Measurements from ENCODE around the gene GFPT2. TPM values are rescaled to one million over a fixed set of nuclear protein-coding genes. Genes with fewer than 3 reads are reported as not detected.

Gene GFPT2
- total RNA-seq, 1 experiment from 2014 or later: 0.82 TPM

GRCh38 chr5:180365829-180366228 lies 12.7 kb upstream of the GFPT2 start:
- no peaks in the 10 kb centered on the region for H3K9me3 ChIP-seq (ENCODE audit: low read depth, low read length, poor library complexity, severe bottlenecking)
- no peaks in the 10 kb centered on the region for H3K27me3 ChIP-seq (replicated peaks; ENCODE audit: insufficient read depth, low read depth, low read length, poor library complexity)
- BruUV-seq (replicated peaks): no TSS peak
- H3K4me1 ChIP-seq (ENCODE audit: insufficient read depth, low read length, poor library complexity, severe bottlenecking): no peaks in the 10 kb centered on the region
- no peak for DNase-seq (ENCODE audit: low spot score)
- ChIA-PET POLR2A (ENCODE audit: low non-redundant PET) (no interaction called here), CTCF (no interaction called here)
- intact Hi-C loops (cut with micrococcal nuclease; ENCODE audit: unreplicated experiment): no loop called here
- H3K4me3 ChIP-seq (ENCODE audit: low read depth, low read length, poor library complexity, severe bottlenecking): no peak overlapping the region
- no peaks in the 10 kb centered on the region for H3K36me3 ChIP-seq (ENCODE audit: insufficient read depth, low read length, poor library complexity, severe bottlenecking)
- H3K27ac ChIP-seq (ENCODE audit: low read depth, low read length, poor library complexity, severe bottlenecking): no peak overlapping the region
- TF ChIP-seq EZH2 (IDR thresholded peaks at IDR 0.05; ENCODE audit: borderline replicate concordance, low read depth, low read length, poor library complexity, severe bottlenecking) (no peak), CTCF (conservative IDR thresholded peaks at IDR 0.05; ENCODE audit: low read depth, low read length) (no peak)

DNA sequence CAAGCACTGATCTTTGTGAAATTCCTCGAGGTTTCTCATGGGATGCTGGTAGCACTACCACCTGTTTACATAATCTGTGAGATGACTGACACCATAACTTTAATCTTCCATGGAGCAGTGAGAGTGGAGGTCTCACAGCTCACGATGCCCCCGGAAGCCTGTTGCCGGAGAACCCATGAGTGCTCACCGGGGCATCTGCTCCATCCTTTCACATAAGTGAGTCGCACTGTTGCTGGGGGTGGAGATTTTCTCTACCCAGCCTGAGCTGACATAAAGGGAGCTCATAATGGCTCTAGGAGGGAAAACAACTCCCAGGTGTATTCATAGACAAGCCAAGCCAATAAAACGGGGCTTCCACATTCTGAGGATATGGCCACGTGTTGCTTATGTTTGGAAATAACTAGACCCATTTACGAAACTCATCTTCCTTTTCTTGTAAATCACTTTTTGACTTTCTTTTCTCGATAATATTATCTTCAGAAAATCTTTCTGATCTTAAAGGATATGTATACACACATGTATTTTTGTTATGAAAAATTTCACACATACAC lies 11.2 kb upstream of the GFPT2 start:
- intact Hi-C loops (cut with micrococcal nuclease; ENCODE audit: unreplicated experiment): no loop called here
- Histone ChIP-seq H3K4me3 (ENCODE audit: low read depth, low read length, poor library complexity, severe bottlenecking) (no peak overlapping the region), H3K36me3 (ENCODE audit: insufficient read depth, low read length, poor library complexity, severe bottlenecking) (no peaks in the 10 kb centered on the region), H3K27ac (ENCODE audit: low read depth, low read length, poor library complexity, severe bottlenecking) (no peak overlapping the region), H3K27me3 (replicated peaks; ENCODE audit: insufficient read depth, low read depth, low read length, poor library complexity) (no peaks in the 10 kb centered on the region), H3K4me1 (ENCODE audit: insufficient read depth, low read length, poor library complexity, severe bottlenecking) (no peaks in the 10 kb centered on the region), H3K9me3 (ENCODE audit: low read depth, low read length, poor library complexity, severe bottlenecking) (no peaks in the 10 kb centered on the region)
- ChIA-PET CTCF (no interaction called here), POLR2A (ENCODE audit: low non-redundant PET) (no interaction called here)
- BruUV-seq (replicated peaks): no TSS peak
- no peak for DNase-seq (ENCODE audit: low spot score)
- TF ChIP-seq EZH2 (IDR thresholded peaks at IDR 0.05; ENCODE audit: borderline replicate concordance, low read depth, low read length, poor library complexity, severe bottlenecking) (no peak), CTCF (conservative IDR thresholded peaks at IDR 0.05; ENCODE audit: low read depth, low read length) (no peak)

- ChIA-PET POLR2A (ENCODE audit: low non-redundant PET) (no interaction called here), CTCF (no interaction called here)
- Histone ChIP-seq H3K27me3 (replicated peaks; ENCODE audit: insufficient read depth, low read depth, low read length, poor library complexity) (no peaks in the 10 kb centered on the region), H3K27ac (ENCODE audit: low read depth, low read length, poor library complexity, severe bottlenecking) (no peak overlapping the region), H3K4me3 (ENCODE audit: low read depth, low read length, poor library complexity, severe bottlenecking) (no peak overlapping the region), H3K4me1 (ENCODE audit: insufficient read depth, low read length, poor library complexity, severe bottlenecking) (no peaks in the 10 kb centered on the region), H3K9me3 (ENCODE audit: low read depth, low read length, poor library complexity, severe bottlenecking) (no peaks in the 10 kb centered on the region), H3K36me3 (ENCODE audit: insufficient read depth, low read length, poor library complexity, severe bottlenecking) (no peaks in the 10 kb centered on the region)
- intact Hi-C loops (cut with micrococcal nuclease; ENCODE audit: unreplicated experiment): no loop called here
- TF ChIP-seq EZH2 (IDR thresholded peaks at IDR 0.05; ENCODE audit: borderline replicate concordance, low read depth, low read length, poor library complexity, severe bottlenecking) (no peak), CTCF (conservative IDR thresholded peaks at IDR 0.05; ENCODE audit: low read depth, low read length) (no peak)
- BruUV-seq (replicated peaks): no TSS peak
- no peak for DNase-seq (ENCODE audit: low spot score)
These were observed 7.2 kb upstream of the GFPT2 start for GRCh38 chr5:180360078-180360957.

All from A673 (cell line).